Osteoblast (primary cell): Measurements from ENCODE around the gene RAB1A. TPM values are rescaled to one million over a fixed set of nuclear protein-coding genes. Genes with fewer than 3 reads are reported as not detected.

Experiments
- DNase-seq: peaks from one replicate; pipeline ENCODE4 v3.0.0; 2011; ENCODE audit warnings: low spot score, mixed read lengths; ENCODE audit not compliant: insufficient read length; ENCODE audit errors: missing footprints
- H2AFZ ChIP-seq: 2 replicates; pipeline ENCODE4 v1.6.0; 2011; ENCODE audit warnings: mild to moderate bottlenecking, low read length
- H3K27ac ChIP-seq: 2 replicates; pipeline ENCODE4 v1.5.1; 2011; ENCODE audit warnings: mild to moderate bottlenecking, low read depth, low read length, moderate library complexity
- H3K27me3 ChIP-seq: 2 replicates; pipeline ENCODE4 v1.6.0; 2012; ENCODE audit warnings: mild to moderate bottlenecking, control low read depth, inconsistent platforms, low read length, moderate library complexity; ENCODE audit not compliant: insufficient read depth
- H3K36me3 ChIP-seq: 2 replicates; pipeline ENCODE4 v1.5.1; 2011; ENCODE audit warnings: mild to moderate bottlenecking, low read length, control low read depth, moderate library complexity; ENCODE audit not compliant: insufficient read depth
- H3K4me1 ChIP-seq: 2 replicates; pipeline ENCODE4 v1.5.1; 2011; ENCODE audit warnings: mild to moderate bottlenecking, low read length, control low read depth, moderate library complexity; ENCODE audit not compliant: insufficient read depth
- H3K4me2 ChIP-seq: 2 replicates; pipeline ENCODE4 v1.6.0; 2011; ENCODE audit warnings: mild to moderate bottlenecking, low read length; ENCODE audit not compliant: insufficient read depth
- H3K4me3 ChIP-seq: fragments of 200-600 bp; sonication (generic); 3 replicates; pipeline ENCODE4 v1.5.1; 2012; ENCODE audit warnings: mild to moderate bottlenecking, low read length, inconsistent platforms; ENCODE audit not compliant: insufficient read depth
- H3K79me2 ChIP-seq: 2 replicates; pipeline ENCODE4 v1.6.0; 2012; ENCODE audit warnings: mild to moderate bottlenecking, low read length, control low read depth, inconsistent platforms; ENCODE audit not compliant: insufficient read depth
- H3K9me3 ChIP-seq: 2 replicates; pipeline ENCODE4 v1.5.1; 2011; ENCODE audit warnings: low read depth, low read length, control low read depth
- H4K20me1 ChIP-seq: 2 replicates; pipeline ENCODE4 v1.6.0; 2012; ENCODE audit warnings: mild to moderate bottlenecking, low read length, control low read depth; ENCODE audit not compliant: insufficient read depth
- CTCF ChIP-seq: IDR thresholded peaks from 2 replicates; pipeline ENCODE4 v1.5.1; 2011; ENCODE audit warnings: mild to moderate bottlenecking, low read depth, low read length, moderate library complexity; ENCODE audit errors: extremely low read depth
- total RNA-seq: library from RNA; depleted of rRNA; stranded (reverse); fragments of >200 nt; gene quantifications from 2 replicates; pipeline ENCODE4 v1.2.3, GENCODE V29; 2012

RAB1A gene
- total RNA-seq, 1 donor = 72.7 TPM

DNA sequence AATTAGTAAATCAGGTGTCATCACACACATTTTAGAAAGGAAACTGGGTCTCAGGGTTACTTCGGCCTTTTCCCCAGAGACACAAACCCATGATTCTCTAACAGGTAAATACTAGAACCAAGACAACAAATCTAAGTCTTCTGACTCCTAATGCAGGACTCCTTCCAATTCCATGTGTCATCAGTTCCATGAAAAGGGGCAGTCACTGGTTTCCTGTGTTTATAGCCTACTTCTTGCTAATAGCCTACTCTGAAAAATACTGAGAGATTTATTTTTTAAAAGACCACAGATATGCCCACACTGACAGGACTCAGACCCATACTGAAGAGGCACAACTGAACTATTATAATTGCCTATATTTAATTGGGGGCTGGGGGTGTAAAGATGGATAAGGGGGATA, 33.0 kb downstream of the RAB1A start:
- Histone ChIP-seq H3K36me3 (peaks cover 74% of the 10 kb centered on the region), H3K27me3 (no peaks in the 10 kb centered on the region), H3K9me3 (no peaks in the 10 kb centered on the region), H4K20me1 (peaks cover 77% of the 10 kb centered on the region), H3K79me2 (peaks cover 94% of the 10 kb centered on the region), H3K4me1 (peaks cover 5% of the 10 kb centered on the region), H3K27ac (peak overlapping the region; percentile 23), H3K4me2 (no peak overlapping the region), H2AFZ (no peak overlapping the region), H3K4me3 (no peak overlapping the region)
- no peak for TF ChIP-seq CTCF
- peak; percentile 42 for DNase-seq

DNA sequence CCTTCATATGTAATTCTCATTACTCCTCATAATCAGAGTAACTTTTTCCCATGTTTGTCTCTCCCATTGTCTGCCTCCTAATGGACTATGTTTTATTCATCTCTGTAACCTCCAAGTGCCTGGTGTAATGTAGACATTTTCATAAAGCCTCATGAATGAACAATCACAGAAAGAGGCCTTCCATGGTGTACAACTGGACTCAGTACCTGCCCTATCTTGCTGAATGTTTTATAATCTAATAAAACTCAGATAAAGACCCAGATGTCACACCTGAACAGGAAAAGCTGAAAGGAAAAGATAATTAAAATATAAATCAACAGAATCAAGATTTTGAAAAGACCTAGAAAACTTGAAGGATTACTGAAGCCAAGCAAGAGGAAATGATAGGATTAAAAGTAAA, 36.7 kb downstream of the RAB1A start:
- no peaks in the 10 kb centered on the region for H3K27me3 ChIP-seq
- peaks cover 97% of the 10 kb centered on the region for H3K79me2 ChIP-seq
- H3K9me3 ChIP-seq = no peaks in the 10 kb centered on the region
- no peak for DNase-seq
- H2AFZ ChIP-seq = no peak overlapping the region
- peaks cover 73% of the 10 kb centered on the region for H4K20me1 ChIP-seq
- H3K4me2 ChIP-seq = no peak overlapping the region
- no peak overlapping the region for H3K4me3 ChIP-seq
- H3K27ac ChIP-seq = no peak overlapping the region
- H3K36me3 ChIP-seq = peaks cover 74% of the 10 kb centered on the region
- H3K4me1 ChIP-seq = peaks cover 5% of the 10 kb centered on the region
- TF ChIP-seq CTCF = no peak

GRCh38 chr2:65092791-65093190, 37.1 kb downstream of the RAB1A start:
- H4K20me1 ChIP-seq = peaks cover 71% of the 10 kb centered on the region
- no peak for DNase-seq
- H3K36me3 ChIP-seq = peaks cover 73% of the 10 kb centered on the region
- no peak overlapping the region for H2AFZ ChIP-seq
- H3K4me3 ChIP-seq = no peak overlapping the region
- peaks cover 97% of the 10 kb centered on the region for H3K79me2 ChIP-seq
- no peak overlapping the region for H3K27ac ChIP-seq
- TF ChIP-seq CTCF = no peak
- peaks cover 5% of the 10 kb centered on the region for H3K4me1 ChIP-seq
- H3K27me3 ChIP-seq = no peaks in the 10 kb centered on the region
- no peak overlapping the region for H3K4me2 ChIP-seq
- no peaks in the 10 kb centered on the region for H3K9me3 ChIP-seq

DNA sequence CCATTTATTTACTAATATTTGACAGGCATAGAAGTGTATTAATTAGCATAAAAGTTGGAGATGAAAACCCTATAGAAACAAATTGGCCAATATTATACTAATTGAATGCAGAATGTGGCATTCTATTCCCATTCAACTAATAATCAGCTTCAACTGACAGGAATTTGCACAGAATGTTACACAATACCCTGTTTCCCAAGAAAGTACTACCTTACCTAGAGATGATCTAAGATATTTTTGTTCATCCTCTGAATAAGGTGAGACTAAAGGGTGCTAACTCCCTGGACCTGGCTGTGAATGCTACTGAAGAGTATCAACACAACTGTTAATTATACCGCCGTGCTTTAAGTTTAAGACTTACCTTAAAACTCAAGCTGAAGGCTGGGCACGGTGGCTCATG, 44.8 kb downstream of the RAB1A start:
- Histone ChIP-seq H3K4me2 (no peak overlapping the region), H3K4me1 (no peaks in the 10 kb centered on the region), H3K4me3 (no peak overlapping the region), H3K79me2 (peaks cover 71% of the 10 kb centered on the region), H3K27me3 (no peaks in the 10 kb centered on the region), H3K36me3 (peaks cover 71% of the 10 kb centered on the region), H3K27ac (no peak overlapping the region), H3K9me3 (no peaks in the 10 kb centered on the region), H2AFZ (no peak overlapping the region), H4K20me1 (peaks cover 44% of the 10 kb centered on the region)
- no peak for TF ChIP-seq CTCF
- DNase-seq = no peak
